D341Med (cell line): ENCODE results near the gene ZNF365.
"Not testable (repeated sequence)": the region's sequence is repeated elsewhere in the genome, so short reads cannot be mapped to it uniquely, and the experiment has no call there.

ENCODE experiments used
- DNase-seq: peaks from one replicate; pipeline ENCODE4 v3.0.0; 2012; ENCODE audit warnings: low spot score

ZNF365 gene

DNA sequence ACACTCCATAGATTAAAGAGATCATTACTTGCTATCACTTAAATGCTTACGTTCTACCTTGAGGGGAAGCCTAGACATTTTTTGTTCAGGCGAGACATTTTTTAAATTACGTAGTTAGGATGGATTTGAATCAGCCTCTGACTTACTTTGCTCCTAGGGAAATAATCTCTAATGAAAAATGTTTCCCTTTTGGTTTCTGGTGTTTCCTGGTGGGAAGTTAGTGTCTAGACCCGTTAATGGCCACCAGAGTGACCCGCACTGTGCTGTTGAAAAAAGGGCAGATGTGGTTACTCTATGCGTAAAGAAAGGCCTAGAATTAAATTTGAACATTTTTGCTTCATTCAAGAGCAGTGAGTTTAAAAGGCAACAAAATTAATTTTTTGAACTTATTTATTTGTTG, 3.8 kb downstream of the ZNF365 start:
- no peak for DNase-seq

DNA sequence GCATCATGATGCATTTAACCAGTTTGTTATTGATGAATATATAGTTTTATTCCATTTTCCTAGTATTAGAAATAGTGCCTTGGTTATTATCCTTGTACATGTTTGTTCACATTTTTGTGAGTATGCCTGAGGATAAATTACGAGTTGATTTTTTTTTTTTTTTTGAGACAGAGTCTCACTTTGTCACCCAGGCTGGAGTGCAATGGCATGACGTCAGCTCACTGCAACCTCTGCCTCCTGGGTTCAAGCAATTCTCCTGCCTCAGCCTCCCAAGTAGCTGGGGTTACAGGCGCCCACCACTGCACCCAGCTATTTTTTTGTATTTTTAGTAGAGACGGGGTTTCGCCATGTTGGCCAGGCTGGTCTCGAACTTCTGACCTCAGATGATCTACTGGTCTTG, 4.7 kb downstream of the ZNF365 start:
- DNase-seq = not testable (repeated sequence)

DNA sequence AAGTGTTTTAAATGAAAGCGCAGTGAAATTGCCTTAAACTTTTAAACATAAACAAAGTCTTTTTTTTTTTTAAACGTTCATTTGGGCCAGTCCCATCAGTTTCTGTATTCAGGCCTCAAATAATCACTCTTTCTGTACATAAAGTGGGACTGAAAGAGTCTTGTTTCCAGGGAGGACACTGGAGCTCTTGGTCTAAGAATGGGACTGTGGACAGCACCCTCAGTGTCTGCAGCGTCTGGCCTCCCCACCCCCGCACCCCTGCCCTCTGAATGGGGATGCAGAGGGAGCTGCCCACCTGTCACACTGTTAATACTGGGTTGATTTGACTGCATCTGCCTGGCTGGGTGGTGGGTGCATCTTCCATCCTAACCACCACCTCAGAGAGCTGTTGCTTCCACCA, 5.2 kb downstream of the ZNF365 start:
- DNase-seq = no peak

DNA sequence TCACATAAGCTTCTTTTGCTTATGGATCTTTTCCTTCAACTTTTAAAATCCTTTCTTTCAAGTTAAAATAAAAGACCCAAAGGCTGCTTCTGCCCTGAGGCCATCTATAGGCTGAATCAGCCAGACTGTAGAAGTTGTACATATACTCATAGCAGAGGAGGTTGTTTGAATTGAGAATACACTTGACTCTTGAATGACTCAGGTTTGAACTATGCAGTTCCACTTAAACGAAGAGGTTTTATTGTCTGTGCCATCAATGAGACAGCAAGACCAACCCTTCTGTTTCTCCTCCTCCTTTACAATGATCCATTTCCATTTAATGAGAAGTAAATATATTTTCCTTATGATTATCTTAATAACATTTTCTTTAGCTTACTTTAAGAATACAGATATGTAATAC, 5.8 kb downstream of the ZNF365 start:
- no peak for DNase-seq

DNA sequence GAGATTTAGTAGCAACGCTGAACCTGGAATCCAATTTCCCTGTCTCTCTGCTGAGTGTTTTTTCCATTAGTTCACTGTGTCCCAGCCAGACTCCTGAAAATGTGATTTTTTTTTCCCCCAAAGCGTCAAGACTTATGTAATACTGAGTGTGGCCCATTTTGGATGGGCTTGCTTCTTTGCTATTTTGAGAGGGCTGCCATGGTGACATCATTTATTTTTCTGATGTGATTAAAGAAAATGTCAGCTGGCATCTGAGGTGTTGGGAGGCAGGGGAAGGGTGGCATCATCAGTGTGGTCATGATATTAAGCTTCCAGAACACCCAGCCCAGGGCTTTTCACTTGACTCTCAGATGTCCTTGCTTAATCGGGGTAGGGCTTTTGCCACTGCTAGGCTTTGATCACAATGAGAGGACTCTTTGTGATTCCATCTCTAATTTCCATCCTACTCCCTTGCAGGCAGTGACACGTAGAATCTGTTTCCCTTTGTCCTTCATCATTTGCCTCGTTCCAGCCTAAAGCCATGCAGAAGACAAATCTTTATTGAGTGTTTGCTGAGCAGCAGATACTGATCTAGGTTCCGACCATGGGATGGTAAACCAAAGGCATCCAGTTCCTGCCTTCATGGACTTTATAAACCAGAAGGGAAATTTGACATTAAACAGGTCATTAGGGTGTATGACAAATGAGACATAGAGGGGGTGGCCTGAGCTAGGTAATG, 7.4 kb downstream of the ZNF365 start:
- DNase-seq = no peak

DNA sequence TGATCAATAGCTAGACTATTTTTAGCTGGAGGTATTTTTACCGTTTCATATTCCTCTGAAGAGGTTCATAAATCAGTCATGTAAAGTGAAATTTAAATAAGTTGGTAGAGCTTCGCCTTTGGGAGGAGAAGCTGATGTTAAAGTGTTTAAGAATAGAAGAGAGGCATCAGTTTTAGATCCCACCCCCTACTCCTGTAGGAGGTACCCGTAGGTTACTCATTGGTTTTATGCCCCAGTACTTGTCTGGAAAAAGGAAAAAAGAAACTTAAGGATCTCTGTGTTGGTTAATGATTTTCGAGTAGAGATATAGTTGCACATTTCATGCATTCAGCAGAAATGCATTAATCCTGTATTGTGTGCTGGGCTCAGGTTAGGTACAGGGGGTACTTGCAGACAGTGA, 8.7 kb downstream of the ZNF365 start:
- DNase-seq = no peak

DNA sequence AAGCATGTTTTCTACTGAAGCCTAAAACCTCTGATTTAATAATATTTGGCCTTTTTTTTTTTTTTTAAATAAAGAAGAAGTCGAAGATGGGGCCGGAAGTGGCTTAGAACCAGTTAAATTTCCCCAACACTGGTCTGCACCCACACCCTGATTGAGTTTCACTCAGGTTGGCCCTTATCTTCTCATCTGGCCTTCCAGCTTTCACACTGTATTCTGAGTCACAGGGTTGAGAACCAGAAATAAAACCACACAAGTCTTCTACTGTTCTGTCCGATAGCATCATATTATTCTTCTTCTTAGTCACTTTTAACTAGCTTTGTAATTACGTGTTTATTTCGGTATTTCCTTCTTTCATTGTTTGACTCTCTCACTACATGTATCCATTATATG, 9.9 kb downstream of the ZNF365 start:
- DNase-seq = no peak

DNA sequence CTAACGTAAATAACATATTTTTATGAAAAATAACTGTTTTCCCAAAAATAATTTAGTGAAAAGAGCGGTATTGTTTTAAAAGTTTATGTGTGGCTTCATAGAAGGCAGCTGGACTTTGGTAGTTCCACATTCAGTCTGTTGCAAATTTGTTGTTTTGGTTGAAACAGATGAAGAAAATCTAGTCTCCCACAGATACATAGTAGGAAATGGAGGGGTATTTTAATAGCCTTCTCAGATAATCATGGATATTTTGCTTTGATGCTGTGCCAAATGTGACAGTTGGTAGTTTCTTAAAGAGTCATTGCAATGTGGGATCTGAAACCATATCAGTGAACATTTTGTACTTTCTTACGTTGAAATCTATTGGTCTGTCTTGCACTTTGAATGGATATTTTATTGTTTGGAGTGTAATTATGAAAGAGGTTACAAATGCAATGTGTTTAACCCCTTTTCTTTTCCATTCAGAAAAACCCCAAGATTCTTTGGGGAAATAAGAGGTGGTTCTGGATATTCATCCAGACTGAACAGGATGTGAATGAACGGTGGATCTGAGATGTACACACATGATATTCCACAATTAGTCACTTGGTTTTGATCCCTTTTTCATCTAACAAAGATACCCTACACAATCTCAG, 10.4 kb downstream of the ZNF365 start:
- DNase-seq = no peak

DNA sequence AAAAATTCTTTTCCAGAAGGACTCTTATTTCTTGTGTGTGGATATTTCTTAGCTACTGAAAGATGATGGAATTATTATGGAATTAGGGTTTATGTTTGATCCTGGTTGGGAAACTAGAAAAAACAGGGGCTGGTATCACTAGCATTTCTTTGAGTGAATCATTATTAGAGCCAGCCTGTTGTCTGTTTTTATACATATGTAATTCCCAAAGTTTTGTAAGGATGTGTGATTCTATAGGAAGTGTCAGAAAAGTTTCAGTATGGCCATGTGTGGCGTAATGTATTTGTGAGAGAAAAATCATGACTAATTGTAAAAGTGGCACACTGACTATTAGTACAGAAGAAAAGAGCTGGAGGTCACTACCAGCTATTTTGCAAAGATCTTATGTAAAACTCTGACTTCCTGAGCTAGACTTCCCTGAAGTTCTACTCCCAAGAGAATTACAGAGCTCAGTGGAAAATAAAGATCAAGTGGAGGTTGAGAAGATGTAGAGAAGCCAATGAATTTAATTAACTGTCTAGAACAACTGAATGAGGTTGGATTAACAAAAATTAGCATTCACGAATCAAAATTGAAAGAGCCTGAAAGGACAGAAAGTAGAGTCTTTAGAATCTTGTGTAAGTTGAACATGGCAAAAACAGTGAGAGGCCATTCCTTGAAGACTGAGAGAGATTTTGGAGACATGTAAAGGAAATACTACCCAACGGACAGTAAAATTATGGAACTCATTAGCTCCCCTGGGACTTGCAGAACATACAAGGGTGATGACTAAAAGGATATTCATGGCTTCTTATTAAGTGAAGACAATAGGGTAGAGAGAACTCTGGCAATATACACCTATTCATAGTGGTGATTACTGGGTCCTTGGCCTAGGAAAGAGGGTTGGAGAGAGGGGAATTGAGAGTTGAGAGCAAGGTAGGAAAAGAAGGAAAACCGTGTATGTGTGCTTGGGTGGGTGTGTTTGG, 12.5 kb downstream of the ZNF365 start:
- no peak for DNase-seq

DNA sequence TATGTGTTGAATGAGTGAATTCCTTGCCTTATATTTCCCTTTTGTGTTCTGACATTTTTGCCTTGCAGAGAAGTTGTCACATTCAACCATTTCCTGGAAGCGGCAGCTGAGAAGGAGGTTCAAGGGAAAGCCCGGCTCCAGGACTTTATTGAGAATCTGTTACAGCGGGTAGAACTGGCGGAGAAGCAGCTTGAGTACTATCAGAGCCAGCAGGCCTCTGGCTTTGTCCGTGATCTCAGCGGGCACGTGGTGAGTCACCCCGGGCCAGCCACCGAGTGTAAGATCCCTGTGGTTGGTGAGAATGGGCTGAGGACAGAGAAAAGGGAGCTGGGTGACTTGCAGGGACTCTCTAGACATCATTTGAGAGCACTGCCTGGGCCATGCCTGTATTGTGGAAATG, 14.2 kb downstream of the ZNF365 start:
- DNase-seq = no peak

DNA sequence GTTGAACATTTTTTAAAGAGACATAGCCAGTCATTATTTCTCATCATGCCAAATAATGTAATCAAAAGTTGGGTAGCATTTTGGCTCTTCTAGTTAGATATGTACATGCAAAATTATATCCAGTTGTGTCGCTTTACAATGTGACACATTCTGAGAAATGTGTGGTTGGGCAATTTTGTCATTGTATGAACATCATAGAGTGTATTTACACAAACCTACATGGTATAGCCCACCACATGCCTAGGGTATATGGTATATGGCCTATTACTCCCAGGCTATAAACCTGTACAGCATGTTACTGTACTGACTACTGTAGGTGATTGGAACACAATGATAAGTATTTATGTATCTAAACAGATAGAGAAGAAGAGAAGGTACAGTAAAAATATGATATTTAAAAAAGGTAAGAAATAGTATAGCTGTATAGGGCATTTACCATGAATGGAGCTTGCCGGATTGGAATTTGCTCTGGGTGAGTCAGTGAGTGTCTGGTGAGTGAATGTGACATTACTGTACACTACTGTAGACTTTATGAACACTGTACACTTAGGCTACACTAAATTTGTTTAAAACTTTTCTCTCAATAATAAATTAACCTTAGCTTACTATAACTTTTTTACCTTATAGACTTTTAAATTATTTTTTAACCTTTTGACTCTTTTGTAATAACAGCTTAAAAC, 16.5 kb downstream of the ZNF365 start:
- no peak for DNase-seq

DNA sequence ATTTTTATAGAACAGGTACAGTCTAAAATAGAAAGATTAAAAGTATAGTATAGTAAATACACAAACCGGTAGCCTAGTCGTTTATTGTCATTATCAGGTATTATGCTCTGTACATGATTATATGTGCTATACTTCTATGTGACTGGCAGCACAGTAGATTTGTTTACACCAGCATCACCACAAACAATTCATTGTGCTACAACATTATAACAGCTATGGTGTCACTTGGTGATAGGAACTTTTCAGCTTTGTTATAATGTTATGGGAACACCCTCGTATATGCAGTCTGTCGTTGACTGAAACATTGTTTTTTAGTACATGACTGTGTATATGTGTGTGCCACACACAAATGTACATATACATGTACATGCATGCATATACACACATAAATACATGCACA, 19.1 kb downstream of the ZNF365 start:
- no peak for DNase-seq

DNA sequence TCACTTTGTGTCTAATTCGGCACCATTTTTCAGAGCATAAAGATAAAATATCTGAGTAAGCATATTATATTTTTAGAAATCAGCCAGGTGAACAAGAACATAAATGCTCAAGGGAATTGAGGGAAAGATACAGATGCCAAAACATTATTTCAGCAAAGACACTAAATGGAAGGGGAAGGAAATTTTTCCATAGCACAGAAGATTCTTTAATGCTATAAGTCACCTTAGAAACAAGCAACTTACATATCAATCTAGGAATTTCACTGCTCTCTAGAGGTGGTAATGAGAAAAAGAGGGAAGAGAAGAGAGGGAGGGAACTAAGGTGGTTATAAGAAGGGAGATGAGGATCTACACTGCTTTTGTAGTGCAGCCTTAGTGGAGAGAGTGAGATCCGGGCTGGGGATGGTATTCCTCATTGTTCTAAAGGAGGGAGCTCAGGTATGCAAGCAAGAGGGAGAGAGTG, 20.4 kb downstream of the ZNF365 start:
- no peak for DNase-seq

DNA sequence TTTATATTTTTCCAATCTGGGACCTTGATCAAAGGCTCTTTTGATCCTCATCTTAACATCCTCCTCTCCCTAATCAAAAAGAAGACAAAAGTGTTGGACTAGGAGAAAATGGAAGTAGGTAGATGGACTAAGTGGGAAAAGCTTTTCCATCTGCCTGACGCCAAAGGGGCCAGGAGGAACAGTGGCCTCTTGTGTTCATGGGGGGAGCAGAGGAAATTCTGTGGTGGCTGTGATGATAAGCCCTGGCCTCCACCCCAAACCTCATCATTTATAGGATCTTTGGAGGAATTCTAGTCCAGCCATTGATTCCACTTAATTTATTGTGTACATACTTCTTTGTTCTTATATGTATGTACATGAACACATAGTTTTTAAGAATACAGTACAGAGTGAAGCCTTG, 21.7 kb downstream of the ZNF365 start:
- DNase-seq = no peak

DNA sequence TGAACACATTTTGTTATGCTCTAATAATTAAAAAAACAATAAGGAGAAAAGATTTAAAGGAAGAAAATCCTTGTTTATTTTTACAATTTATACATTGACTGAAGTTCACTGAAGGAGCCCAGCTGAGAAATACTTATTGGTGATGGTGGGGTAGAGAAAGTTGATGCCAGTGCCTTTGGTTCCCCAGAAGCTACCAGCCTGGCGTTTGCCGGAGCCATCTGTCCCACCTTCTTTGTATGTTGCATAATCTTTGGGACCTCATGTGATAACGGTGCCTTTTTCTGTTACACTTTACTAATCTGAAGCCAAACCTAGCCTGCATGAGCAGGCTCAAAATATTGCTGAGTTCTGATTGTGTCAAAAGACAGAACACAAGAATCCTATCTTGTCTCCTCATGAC, 22.7 kb downstream of the ZNF365 start:
- DNase-seq = no peak

DNA sequence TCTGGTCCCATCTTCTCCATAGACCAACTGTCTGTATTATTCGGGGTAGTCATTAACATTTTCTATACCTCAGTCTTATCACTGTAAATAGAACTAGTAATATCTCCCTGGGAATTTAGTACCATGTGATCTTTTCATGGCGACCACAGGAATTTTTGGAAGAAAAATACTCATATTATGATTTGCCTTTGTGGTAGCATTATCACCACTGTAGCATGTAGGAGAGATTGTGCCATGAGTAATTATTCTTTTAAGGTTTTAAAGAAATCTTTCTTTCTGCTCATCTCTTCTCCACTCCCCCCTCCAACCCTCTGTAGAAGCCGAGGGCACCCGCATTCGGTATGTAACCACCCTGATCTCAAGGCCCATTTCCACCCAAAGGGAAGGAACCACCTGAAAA, 25.0 kb downstream of the ZNF365 start:
- no peak for DNase-seq

DNA sequence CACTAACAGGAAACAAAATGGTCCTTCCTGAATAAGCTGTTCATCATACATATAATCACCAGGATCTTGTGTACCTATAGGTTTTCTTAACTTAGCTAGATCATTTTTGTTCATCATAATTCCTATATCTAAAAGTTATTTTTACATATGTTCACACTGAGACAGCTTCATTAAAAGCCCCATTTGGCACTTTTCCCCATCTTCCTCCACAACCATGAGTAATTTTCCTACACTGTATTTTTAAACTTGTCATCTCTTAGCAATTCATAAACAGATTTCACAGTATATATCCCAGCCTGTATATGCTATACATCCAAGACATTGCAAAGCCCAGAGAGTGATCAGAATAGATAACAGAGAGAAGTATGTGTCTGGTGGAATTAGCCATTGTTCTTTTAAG, 28.3 kb downstream of the ZNF365 start:
- no peak for DNase-seq

DNA sequence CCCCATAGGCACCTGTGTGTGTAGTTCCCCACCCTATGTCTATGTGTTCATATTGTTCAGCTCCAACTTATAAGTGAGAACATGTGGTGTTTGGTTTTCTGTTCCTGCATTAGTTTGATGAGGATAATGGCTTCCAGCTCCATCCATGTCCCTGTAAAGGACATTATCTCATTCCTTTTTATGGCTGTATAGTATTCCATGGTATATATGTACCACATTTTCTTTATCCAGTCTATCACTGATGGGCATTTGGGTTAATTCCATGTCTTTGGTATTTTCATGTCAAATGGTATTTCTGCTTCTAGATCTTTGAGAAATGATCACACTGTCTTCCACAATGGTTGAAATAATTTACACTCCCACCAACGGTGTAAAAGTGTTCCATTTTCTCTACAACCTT, 36.4 kb downstream of the ZNF365 start:
- not testable (repeated sequence) for DNase-seq

DNA sequence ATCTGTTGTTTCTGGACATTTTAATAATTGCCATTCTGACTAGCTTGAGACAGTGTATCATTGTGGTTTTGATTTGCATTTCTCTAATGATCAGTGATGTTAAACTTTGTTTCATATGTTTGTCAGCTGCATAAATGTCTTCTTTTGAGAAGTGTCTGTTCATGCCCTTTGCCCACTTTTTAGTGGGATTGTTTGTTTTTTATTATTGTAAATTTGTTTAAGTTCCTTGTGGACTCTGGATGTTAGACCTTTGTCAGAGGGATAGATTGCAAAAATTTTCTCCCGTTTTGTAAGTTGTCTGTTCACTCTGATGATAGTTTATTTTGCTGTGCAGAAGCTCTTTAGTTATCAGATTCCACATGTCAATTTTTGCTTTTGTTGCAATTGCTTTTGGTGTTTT, 36.8 kb downstream of the ZNF365 start:
- not testable (repeated sequence) for DNase-seq

DNA sequence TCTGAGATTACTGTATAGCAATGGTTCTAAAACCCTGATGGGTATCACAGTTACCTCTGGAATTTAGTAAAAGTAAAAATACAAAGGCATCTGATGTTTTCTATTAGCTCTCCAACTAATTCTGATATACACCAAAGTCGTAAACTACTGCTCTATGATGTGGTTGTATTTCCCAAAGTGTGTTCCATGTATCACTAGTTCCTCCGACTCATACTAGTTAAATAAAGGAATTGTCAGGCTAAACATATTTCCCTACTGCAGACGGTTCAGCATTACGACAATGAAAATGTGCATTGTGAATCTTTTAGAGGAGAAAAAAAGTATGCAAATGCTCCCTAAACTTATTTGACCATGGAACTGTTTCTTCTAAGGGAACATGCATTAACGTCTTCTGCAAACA, 38.9 kb downstream of the ZNF365 start:
- DNase-seq = no peak

DNA sequence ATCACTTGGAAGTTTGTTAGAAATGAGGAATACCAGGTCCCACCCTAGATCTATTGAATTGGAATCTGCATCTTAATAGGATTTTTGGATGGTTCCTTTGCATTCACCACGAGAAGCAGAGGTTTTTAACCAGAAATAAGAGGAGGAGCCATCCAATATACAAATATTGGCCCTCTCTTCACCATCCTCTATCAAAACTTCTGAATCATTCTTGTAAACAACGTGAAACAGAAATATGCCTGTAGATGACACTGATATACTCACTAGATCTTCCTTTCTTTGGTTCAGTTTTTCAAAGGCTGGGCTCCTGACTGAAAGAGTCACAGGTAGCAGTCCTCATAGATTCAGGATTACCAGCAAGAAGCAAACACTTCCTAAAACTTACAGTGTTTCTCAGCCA, 39.5 kb downstream of the ZNF365 start:
- DNase-seq = no peak

DNA sequence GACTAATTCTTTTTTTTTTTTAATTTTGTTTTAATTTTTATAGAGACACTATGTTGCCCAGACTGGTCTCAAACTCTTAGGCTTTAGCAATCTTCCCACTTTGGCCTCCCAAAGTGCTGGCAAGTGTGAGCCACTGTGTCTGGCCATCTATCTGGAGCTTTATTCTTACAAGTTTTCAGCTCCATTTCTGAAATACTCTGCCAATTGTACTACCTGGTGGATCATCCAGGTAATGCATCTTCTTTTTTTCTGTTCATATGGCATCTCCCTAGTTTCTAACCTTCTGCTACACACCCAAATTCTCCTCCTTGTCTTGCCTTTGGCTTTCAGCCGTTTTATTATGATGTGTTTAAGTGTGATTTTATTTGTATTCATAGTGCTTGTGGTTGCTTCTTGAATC, 40.2 kb downstream of the ZNF365 start:
- no peak for DNase-seq
